Neural cell (in vitro differentiated cells): ENCODE measurements around the gene NPY. TPM values are rescaled to one million over a fixed set of nuclear protein-coding genes. Genes with fewer than 3 reads are reported as not detected.
A peak's percentile ranks its signal among the peaks of the same experiment; 100 is the strongest.

Experiments used
- H2AFZ ChIP-seq: fragments of 200-600, 300-800 bp; sonication (generic), shearing (Covaris generic); 2 replicates; pipeline ENCODE4 v1.6.0; 2014; ENCODE audit warnings: low read depth, mild to moderate bottlenecking, antibody characterized with exemption, low read length, moderate library complexity
- H3F3A ChIP-seq: fragments of 200-600 bp; shearing (Covaris generic); 2 replicates; pipeline ENCODE4 v1.6.1; 2016; ENCODE audit warnings: mild to moderate bottlenecking, moderate library complexity, mixed read lengths, antibody characterized with exemption, low read length; ENCODE audit not compliant: insufficient read depth, poor library complexity, severe bottlenecking
- H3K27ac ChIP-seq: fragments of 200-600, 300-800 bp; sonication (generic), shearing (Covaris generic); 2 replicates; pipeline ENCODE4 v1.5.1; 2014; ENCODE audit warnings: mild to moderate bottlenecking, low read length, moderate library complexity
- H3K27me3 ChIP-seq: fragments of 300-800, 200-600 bp; sonication (generic), shearing (Covaris generic); 2 replicates; pipeline ENCODE4 v1.6.0; 2014; ENCODE audit warnings: mild to moderate bottlenecking, low read depth, low read length, moderate library complexity; ENCODE audit not compliant: insufficient read depth
- H3K36me3 ChIP-seq: fragments of 300-800, 200-600 bp; sonication (generic), shearing (Covaris generic); 2 replicates; pipeline ENCODE4 v1.5.1; 2014; ENCODE audit warnings: mild to moderate bottlenecking, antibody characterized with exemption, low read length, moderate library complexity; ENCODE audit not compliant: insufficient read depth
- H3K4me2 ChIP-seq: fragments of 300-800, 200-600 bp; sonication (generic), shearing (Covaris generic); 2 replicates; pipeline ENCODE4 v1.6.0; 2014; ENCODE audit warnings: mild to moderate bottlenecking, low read length
- H3K4me3 ChIP-seq: fragments of 300-800, 200-600 bp; sonication (generic), shearing (Covaris generic); 2 replicates; pipeline ENCODE4 v1.5.1; 2014; ENCODE audit warnings: mild to moderate bottlenecking, low read length, moderate library complexity
- H3K79me2 ChIP-seq: fragments of 200-600 bp; shearing (Covaris generic); replicated peaks from 2 replicates; pipeline ENCODE4 v1.6.0; 2014; ENCODE audit warnings: mild to moderate bottlenecking, low read length, moderate library complexity; ENCODE audit not compliant: insufficient read depth
- H3K9ac ChIP-seq: fragments of 300-800, 200-600 bp; sonication (generic), shearing (Covaris generic); 2 replicates; pipeline ENCODE4 v1.6.1; 2016; ENCODE audit warnings: mild to moderate bottlenecking, low read length, mixed read lengths
- H3K9me2 ChIP-seq: fragments of 200-600 bp; shearing (Covaris generic); 2 replicates; pipeline ENCODE4 v1.6.1; 2016; ENCODE audit warnings: mild to moderate bottlenecking, low read length, mixed read lengths; ENCODE audit not compliant: insufficient read depth
- H3K9me3 ChIP-seq: fragments of 200-600, 300-800 bp; sonication (generic), shearing (Covaris generic); 2 replicates; pipeline ENCODE4 v1.6.1; 2016; ENCODE audit warnings: mild to moderate bottlenecking, mixed run types, low read length, moderate library complexity, mixed read lengths
- H4K20me1 ChIP-seq: fragments of 200-600 bp; shearing (Covaris generic); 2 replicates; pipeline ENCODE4 v1.6.1; 2016; ENCODE audit warnings: mild to moderate bottlenecking, mixed run types; ENCODE audit not compliant: insufficient read depth
- EP300 ChIP-seq: fragments of 450-650 bp; conservative IDR thresholded peaks from 2 replicates; pipeline ENCODE4 v1.6.1; 2014; ENCODE audit warnings: antibody characterized with exemption, mild to moderate bottlenecking, moderate library complexity; ENCODE audit not compliant: poor library complexity, severe bottlenecking
- EZH2 ChIP-seq: fragments of 200-600, 300-800 bp; shearing (Covaris generic), sonication (generic); IDR thresholded peaks from 2 replicates; pipeline ENCODE4 v1.6.1; 2014; ENCODE audit warnings: antibody characterized with exemption, low read length, borderline replicate concordance, mild to moderate bottlenecking; ENCODE audit not compliant: insufficient read depth, poor library complexity, severe bottlenecking
- MXI1 ChIP-seq: fragments of 450-650 bp; conservative IDR thresholded peaks from 2 replicates; pipeline ENCODE4 v1.6.1; 2014; ENCODE audit warnings: antibody characterized with exemption, mild to moderate bottlenecking; ENCODE audit not compliant: poor library complexity, severe bottlenecking
- POLR2AphosphoS5 ChIP-seq: IDR thresholded peaks from 2 replicates; pipeline ENCODE4 v1.6.1; 2012
- RAD21 ChIP-seq: fragments of 450-650 bp; conservative IDR thresholded peaks from 2 replicates; pipeline ENCODE4 v1.6.1; 2014; ENCODE audit warnings: antibody characterized with exemption, mild to moderate bottlenecking, moderate library complexity
- SMC3 ChIP-seq: fragments of 450-650 bp; conservative IDR thresholded peaks from 2 replicates; pipeline ENCODE4 v1.6.1; 2014; ENCODE audit warnings: antibody characterized with exemption, mild to moderate bottlenecking, moderate library complexity; ENCODE audit not compliant: poor library complexity
- TAF1 ChIP-seq: IDR thresholded peaks from 2 replicates; pipeline ENCODE4 v1.6.1; 2012; ENCODE audit warnings: low read depth
- polyA plus RNA-seq: library from polyadenylated mRNA; depleted of rRNA; stranded (reverse); fragments of >200 nt; gene quantifications from 2 replicates; pipeline ENCODE4 v1.2.3, GENCODE V29; 2014
- TF ChIP-seq, protein P1 (sequence below): IDR thresholded peaks from 2 replicates; pipeline ENCODE4 v1.6.1; 2012; ENCODE audit warnings: borderline replicate concordance
- TF ChIP-seq, protein P2 (sequence below): fragments of 450-650 bp; IDR thresholded peaks from 2 replicates; pipeline ENCODE4 v1.5.1; 2014; ENCODE audit warnings: antibody characterized with exemption, mild to moderate bottlenecking, moderate library complexity; ENCODE audit not compliant: poor library complexity, severe bottlenecking

Gene NPY
- polyA plus RNA-seq, 1 donor from 2014 or later, result not detected

DNA sequence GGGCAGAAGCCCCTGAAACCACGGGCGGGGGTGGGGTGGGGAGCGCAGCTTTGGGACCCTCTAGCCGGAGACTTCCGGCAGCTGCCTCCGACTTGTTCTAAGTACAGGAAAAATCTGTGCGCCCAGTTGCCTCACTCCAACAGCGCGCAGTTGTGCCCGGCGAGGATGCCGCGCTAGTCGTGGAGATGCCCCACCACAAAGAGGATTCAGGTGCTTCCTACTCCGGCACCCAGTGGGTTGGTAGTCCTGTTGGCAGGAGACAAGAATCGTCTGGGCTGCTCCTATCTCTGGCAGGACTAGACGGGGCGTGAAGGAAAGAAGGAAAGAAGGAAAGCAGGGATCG lies 465 bp upstream of the NPY start:
- H3K4me3 ChIP-seq, result peak overlapping the region; percentile 58
- no peaks in the 10 kb centered on the region for H3K9me2 ChIP-seq
- H3F3A ChIP-seq, result no peaks in the 10 kb centered on the region
- no peaks in the 10 kb centered on the region for H3K36me3 ChIP-seq
- H3K4me2 ChIP-seq, result no peak overlapping the region
- H4K20me1 ChIP-seq, result no peaks in the 10 kb centered on the region
- H3K9ac ChIP-seq, result no peak overlapping the region
- TF ChIP-seq POLR2AphosphoS5, result no peak
- no peak for TF ChIP-seq MXI1
- TF ChIP-seq, protein P1, sequence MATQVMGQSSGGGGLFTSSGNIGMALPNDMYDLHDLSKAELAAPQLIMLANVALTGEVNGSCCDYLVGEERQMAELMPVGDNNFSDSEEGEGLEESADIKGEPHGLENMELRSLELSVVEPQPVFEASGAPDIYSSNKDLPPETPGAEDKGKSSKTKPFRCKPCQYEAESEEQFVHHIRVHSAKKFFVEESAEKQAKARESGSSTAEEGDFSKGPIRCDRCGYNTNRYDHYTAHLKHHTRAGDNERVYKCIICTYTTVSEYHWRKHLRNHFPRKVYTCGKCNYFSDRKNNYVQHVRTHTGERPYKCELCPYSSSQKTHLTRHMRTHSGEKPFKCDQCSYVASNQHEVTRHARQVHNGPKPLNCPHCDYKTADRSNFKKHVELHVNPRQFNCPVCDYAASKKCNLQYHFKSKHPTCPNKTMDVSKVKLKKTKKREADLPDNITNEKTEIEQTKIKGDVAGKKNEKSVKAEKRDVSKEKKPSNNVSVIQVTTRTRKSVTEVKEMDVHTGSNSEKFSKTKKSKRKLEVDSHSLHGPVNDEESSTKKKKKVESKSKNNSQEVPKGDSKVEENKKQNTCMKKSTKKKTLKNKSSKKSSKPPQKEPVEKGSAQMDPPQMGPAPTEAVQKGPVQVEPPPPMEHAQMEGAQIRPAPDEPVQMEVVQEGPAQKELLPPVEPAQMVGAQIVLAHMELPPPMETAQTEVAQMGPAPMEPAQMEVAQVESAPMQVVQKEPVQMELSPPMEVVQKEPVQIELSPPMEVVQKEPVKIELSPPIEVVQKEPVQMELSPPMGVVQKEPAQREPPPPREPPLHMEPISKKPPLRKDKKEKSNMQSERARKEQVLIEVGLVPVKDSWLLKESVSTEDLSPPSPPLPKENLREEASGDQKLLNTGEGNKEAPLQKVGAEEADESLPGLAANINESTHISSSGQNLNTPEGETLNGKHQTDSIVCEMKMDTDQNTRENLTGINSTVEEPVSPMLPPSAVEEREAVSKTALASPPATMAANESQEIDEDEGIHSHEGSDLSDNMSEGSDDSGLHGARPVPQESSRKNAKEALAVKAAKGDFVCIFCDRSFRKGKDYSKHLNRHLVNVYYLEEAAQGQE, result no peak
- no peak for TF ChIP-seq EZH2
- TF ChIP-seq, protein P2, sequence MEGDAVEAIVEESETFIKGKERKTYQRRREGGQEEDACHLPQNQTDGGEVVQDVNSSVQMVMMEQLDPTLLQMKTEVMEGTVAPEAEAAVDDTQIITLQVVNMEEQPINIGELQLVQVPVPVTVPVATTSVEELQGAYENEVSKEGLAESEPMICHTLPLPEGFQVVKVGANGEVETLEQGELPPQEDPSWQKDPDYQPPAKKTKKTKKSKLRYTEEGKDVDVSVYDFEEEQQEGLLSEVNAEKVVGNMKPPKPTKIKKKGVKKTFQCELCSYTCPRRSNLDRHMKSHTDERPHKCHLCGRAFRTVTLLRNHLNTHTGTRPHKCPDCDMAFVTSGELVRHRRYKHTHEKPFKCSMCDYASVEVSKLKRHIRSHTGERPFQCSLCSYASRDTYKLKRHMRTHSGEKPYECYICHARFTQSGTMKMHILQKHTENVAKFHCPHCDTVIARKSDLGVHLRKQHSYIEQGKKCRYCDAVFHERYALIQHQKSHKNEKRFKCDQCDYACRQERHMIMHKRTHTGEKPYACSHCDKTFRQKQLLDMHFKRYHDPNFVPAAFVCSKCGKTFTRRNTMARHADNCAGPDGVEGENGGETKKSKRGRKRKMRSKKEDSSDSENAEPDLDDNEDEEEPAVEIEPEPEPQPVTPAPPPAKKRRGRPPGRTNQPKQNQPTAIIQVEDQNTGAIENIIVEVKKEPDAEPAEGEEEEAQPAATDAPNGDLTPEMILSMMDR, result no peak
- no peak for TF ChIP-seq TAF1
- TF ChIP-seq SMC3, result no peak
- no peak for TF ChIP-seq EP300
- TF ChIP-seq RAD21, result no peak
- no peaks in the 10 kb centered on the region for H3K79me2 ChIP-seq
- no peak overlapping the region for H2AFZ ChIP-seq
- no peaks in the 10 kb centered on the region for H3K9me3 ChIP-seq
- H3K27me3 ChIP-seq, result peaks cover 46% of the 10 kb centered on the region
- no peak overlapping the region for H3K27ac ChIP-seq

DNA sequence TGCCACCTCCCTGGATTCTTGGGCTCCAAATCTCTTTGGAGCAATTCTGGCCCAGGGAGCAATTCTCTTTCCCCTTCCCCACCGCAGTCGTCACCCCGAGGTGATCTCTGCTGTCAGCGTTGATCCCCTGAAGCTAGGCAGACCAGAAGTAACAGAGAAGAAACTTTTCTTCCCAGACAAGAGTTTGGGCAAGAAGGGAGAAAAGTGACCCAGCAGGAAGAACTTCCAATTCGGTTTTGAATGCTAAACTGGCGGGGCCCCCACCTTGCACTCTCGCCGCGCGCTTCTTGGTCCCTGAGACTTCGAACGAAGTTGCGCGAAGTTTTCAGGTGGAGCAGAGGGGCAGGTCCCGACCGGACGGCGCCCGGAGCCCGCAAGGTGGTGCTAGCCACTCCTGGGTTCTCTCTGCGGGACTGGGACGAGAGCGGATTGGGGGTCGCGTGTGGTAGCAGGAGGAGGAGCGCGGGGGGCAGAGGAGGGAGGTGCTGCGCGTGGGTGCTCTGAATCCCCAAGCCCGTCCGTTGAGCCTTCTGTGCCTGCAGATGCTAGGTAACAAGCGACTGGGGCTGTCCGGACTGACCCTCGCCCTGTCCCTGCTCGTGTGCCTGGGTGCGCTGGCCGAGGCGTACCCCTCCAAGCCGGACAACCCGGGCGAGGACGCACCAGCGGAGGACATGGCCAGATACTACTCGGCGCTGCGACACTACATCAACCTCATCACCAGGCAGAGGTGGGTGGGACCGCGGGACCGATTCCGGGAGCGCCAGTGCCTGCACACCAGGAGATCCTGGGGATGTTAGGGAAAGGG lies 913 bp downstream of the NPY start:
- Histone ChIP-seq H2AFZ (no peak overlapping the region), H3K9ac (no peak overlapping the region), H4K20me1 (no peaks in the 10 kb centered on the region), H3F3A (no peaks in the 10 kb centered on the region), H3K27ac (no peak overlapping the region), H3K4me3 (peak overlapping the region; percentile 58), H3K36me3 (no peaks in the 10 kb centered on the region), H3K27me3 (peaks cover 46% of the 10 kb centered on the region), H3K4me2 (no peak overlapping the region), H3K79me2 (no peaks in the 10 kb centered on the region), H3K9me3 (no peaks in the 10 kb centered on the region), H3K9me2 (no peaks in the 10 kb centered on the region)
- TF ChIP-seq POLR2AphosphoS5, result no peak
- no peak for TF ChIP-seq EZH2
- TF ChIP-seq, protein P2, result no peak
- TF ChIP-seq SMC3, result no peak
- no peak for TF ChIP-seq TAF1
- TF ChIP-seq, protein P1, result no peak
- no peak for TF ChIP-seq MXI1
- TF ChIP-seq EP300, result no peak
